Measurements from ENCODE around the gene AXIN1.

DNA sequence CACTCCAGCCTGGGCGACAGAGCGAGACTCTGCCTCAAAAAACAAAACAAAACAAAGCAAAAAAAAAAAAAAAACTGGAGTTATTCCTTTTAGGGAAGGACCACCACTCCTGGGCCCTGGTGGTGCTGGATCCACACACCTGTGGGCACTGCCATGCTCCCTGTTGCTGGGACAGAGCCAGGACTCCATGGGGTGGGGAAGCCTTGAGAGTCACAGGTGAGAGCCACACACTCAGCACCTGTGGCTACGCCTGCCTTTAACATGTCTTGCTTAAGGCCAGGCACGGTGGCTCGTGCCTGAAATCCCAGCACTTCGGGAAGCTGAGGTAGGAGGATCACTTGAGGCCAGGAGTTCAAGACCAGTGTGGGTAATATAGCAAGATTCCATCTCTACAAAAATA lies 51.3 kb downstream of the AXIN1 start:
- TF ChIP-seq, protein P1, sequence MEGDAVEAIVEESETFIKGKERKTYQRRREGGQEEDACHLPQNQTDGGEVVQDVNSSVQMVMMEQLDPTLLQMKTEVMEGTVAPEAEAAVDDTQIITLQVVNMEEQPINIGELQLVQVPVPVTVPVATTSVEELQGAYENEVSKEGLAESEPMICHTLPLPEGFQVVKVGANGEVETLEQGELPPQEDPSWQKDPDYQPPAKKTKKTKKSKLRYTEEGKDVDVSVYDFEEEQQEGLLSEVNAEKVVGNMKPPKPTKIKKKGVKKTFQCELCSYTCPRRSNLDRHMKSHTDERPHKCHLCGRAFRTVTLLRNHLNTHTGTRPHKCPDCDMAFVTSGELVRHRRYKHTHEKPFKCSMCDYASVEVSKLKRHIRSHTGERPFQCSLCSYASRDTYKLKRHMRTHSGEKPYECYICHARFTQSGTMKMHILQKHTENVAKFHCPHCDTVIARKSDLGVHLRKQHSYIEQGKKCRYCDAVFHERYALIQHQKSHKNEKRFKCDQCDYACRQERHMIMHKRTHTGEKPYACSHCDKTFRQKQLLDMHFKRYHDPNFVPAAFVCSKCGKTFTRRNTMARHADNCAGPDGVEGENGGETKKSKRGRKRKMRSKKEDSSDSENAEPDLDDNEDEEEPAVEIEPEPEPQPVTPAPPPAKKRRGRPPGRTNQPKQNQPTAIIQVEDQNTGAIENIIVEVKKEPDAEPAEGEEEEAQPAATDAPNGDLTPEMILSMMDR (conservative IDR thresholded peaks at IDR 0.05; ENCODE audit: low read length) = no peak
- TF ChIP-seq EZH2phosphoT487 (IDR thresholded peaks at IDR 0.05; ENCODE audit: borderline replicate concordance) = no peak

All from Loucy (cell line).